GM12878 (cell line): Measurements from ENCODE around the gene MBD2. TPM values are rescaled to one million over a fixed set of nuclear protein-coding genes. Genes with fewer than 3 reads are reported as not detected.

Experiments
- ATAC-seq: fragments of 200-7000 bp; cut with Tn5 transposase; 3 replicates; pipeline ENCODE4 v1.9.1; 2020; ENCODE audit warnings: mild to moderate bottlenecking, moderate library complexity
- Bru-seq: library from RNA; stranded (reverse); fragments of 400-500 nt; gene quantifications from one replicate; lab custom pipeline; 2021; lab: Mats Ljungman, UMichigan
- BruChase-seq, 2 experiments: library from RNA; stranded (reverse); fragments of 400-500 nt; gene quantifications; one replicate each; lab custom pipeline; 2021; lab: Mats Ljungman, UMichigan
- BruUV-seq: library from RNA; stranded (reverse); fragments of 400-500 nt; replicated peaks from 2 replicates; lab custom pipeline; 2021; lab: Mats Ljungman, UMichigan
- CTCF ChIA-PET: fragments of 300-600 bp; sonication (Branson Sonifier 250); formaldehyde crosslinking; extraction: SDS; loops from one replicate; lab custom pipeline; 2021; ENCODE audit warnings: inconsistent platforms; lab: Yijun Ruan, JAX
- POLR2A ChIA-PET: fragments of 350-600 bp; formaldehyde crosslinking; extraction: SDS; loops from one replicate; lab custom pipeline; 2021; ENCODE audit warnings: inconsistent platforms; lab: Charles Lee
- RAD21 ChIA-PET: fragments of 300-600 bp; sonication (Branson Sonifier 250); formaldehyde crosslinking; loops from one replicate; lab custom pipeline; 2023; ENCODE audit warnings: antibody characterized with exemption; ENCODE audit not compliant: unreplicated experiment; lab: Charles Lee
- SMC1A ChIA-PET: fragments of 300-600 bp; sonication (Branson Sonifier 250); formaldehyde crosslinking; loops from one replicate; lab custom pipeline; 2023; ENCODE audit not compliant: unreplicated experiment, uncharacterized antibody; lab: Charles Lee
- DNase-seq: peaks from one replicate; pipeline ENCODE4 v3.0.0-alpha.2; 2011; ENCODE audit warnings: low read depth, low spot score
- FAIRE-seq: peaks from 3 replicates; lab custom pipeline; 2011; peaks lifted over from hg19 to GRCh38; lab: Jason Lieb, UNC
- H2AFZ ChIP-seq: 2 replicates; pipeline ENCODE4 v1.6.0; 2011; ENCODE audit warnings: low read depth, low read length, control low read depth; ENCODE audit not compliant: control insufficient read depth
- H3K27ac ChIP-seq: 2 replicates; pipeline ENCODE4 v1.5.1; 2011; ENCODE audit warnings: control low read depth; ENCODE audit not compliant: control insufficient read depth, insufficient read depth
- H3K27me3 ChIP-seq, 2 experiments: replicated peaks in 1 of 2; 2 replicates each; pipeline versions ENCODE4 v1.6.0 to v1.6.1; 2011; ENCODE audit warnings: low read length in 1 of 2; ENCODE audit not compliant: control insufficient read depth in 2 of 2, insufficient read depth in 2 of 2
- H3K36me3 ChIP-seq, 2 experiments: 2 replicates each; pipeline ENCODE4 v1.5.1; 2011; ENCODE audit warnings: low read length in 1 of 2; ENCODE audit not compliant: control insufficient read depth in 2 of 2, insufficient read depth in 2 of 2
- H3K4me1 ChIP-seq: 2 replicates; pipeline ENCODE4 v1.6.1; 2011; ENCODE audit warnings: mild to moderate bottlenecking, low read length, moderate library complexity, mixed read lengths; ENCODE audit not compliant: control insufficient read depth, insufficient read depth
- H3K4me2 ChIP-seq: 2 replicates; pipeline ENCODE4 v1.6.0; 2011; ENCODE audit warnings: control low read depth; ENCODE audit not compliant: control insufficient read depth, insufficient read depth
- H3K4me3 ChIP-seq: fragments of 200-600 bp; sonication (generic); 2 replicates; pipeline ENCODE4 v1.5.1; 2016
- H3K79me2 ChIP-seq: 2 replicates; pipeline ENCODE4 v1.6.0; 2011; ENCODE audit warnings: low read length; ENCODE audit not compliant: control insufficient read depth, insufficient read depth
- H3K9ac ChIP-seq: 2 replicates; pipeline ENCODE4 v1.8.0; 2011; ENCODE audit warnings: low read length, control low read depth, mixed read lengths; ENCODE audit not compliant: control insufficient read depth, insufficient read depth
- H3K9me3 ChIP-seq: replicated peaks from 3 replicates; pipeline ENCODE4 v1.5.1; 2011; ENCODE audit warnings: mild to moderate bottlenecking, low read length; ENCODE audit not compliant: control insufficient read depth, insufficient read depth
- H4K20me1 ChIP-seq: 2 replicates; pipeline ENCODE4 v1.6.0; 2011; ENCODE audit not compliant: control insufficient read depth, insufficient read depth
- CREB1 ChIP-seq: IDR thresholded peaks from 2 replicates; pipeline ENCODE4 v1.6.1; 2012; ENCODE audit warnings: low read depth, mild to moderate bottlenecking, inconsistent platforms
- GATAD2B ChIP-seq: fragments of 450-650 bp; conservative IDR thresholded peaks from 2 replicates; pipeline ENCODE4 v1.6.1; 2017; ENCODE audit warnings: low read depth, mild to moderate bottlenecking, moderate library complexity
- MEF2A ChIP-seq: IDR thresholded peaks from 2 replicates; pipeline ENCODE4 v1.6.1; 2011; ENCODE audit warnings: low read depth, mild to moderate bottlenecking, low read length, moderate library complexity; ENCODE audit not compliant: insufficient read depth
- WGBS: methylation state at CpG from one replicate; pipeline ENCODE4 v1.1.6; 2016; ENCODE audit warnings: low lambda C conversion rate; ENCODE audit not compliant: insufficient replicate concordance, insufficient coverage; ENCODE audit errors: missing lambda C conversion rate; 5-methylcytosine and 5-hydroxymethylcytosine counted together
- in situ Hi-C: fragments of 300-500 bp; cut with MboI; formaldehyde crosslinking; loops from 9 replicates; pipeline ENCODE4 v1.14.3; 2018; ENCODE audit warnings: mixed read lengths
- intact Hi-C: fragments of 100-400 bp; cut with micrococcal nuclease; formaldehyde crosslinking; loops from one replicate; pipeline ENCODE4 v1.14.2; 2022; ENCODE audit not compliant: unreplicated experiment
- long read RNA-seq, 2 experiments: library from polyadenylated mRNA; unstranded; transcript quantifications; one replicate each; pipeline ENCODE4 v2.0.0, GENCODE V29; 2019 to 2020
- polyA minus RNA-seq, 3 experiments: library from RNA; depleted of rRNA, polyadenylated mRNA; stranded (reverse); fragments of >200 nt; gene quantifications; 2 replicates each; pipeline ENCODE4 v1.2.3, GENCODE V29; 2011
- polyA plus RNA-seq, 11 experiments: library from polyadenylated mRNA; depleted of rRNA in 4 of 11; unstranded in 6 of 11; stranded (reverse) in 5 of 11; fragments of >200 nt; fragmentation: Nextera tagmentation in 4 of 11; fragmentation: Illumina TruSeq in 1 of 11; extraction: Ambion mirVana in 4 of 11; extraction: Trizol in 1 of 11; gene quantifications; 1 replicate in 1 of 11; 2 replicates in 10 of 11; pipeline versions ENCODE4 v1.2.1 to v1.2.3, GENCODE V29; 2011 to 2016; ENCODE audit warnings: inconsistent platforms in 2 of 11, missing spikeins in 2 of 11, low read depth in 1 of 11
- total RNA-seq, 4 experiments: library from RNA; depleted of rRNA in 3 of 4; stranded (reverse); fragments of >200 nt in 3 of 4; fragmentation: Illumina TruSeq in 1 of 4; extraction: Trizol in 1 of 4; gene quantifications; 2 replicates each; pipeline versions ENCODE4 v1.2.1 to v1.2.3, GENCODE V29; 2013 to 2021
- TF ChIP-seq, protein P1 (sequence below): fragments of 450-650 bp; IDR thresholded peaks from 2 replicates; pipeline ENCODE4 v1.6.1; 2016; ENCODE audit warnings: mild to moderate bottlenecking
- TF ChIP-seq, protein P2 (sequence below): fragments of 150-350 bp; IDR thresholded peaks from 2 replicates; pipeline ENCODE4 v1.6.1; 2014; ENCODE audit warnings: mild to moderate bottlenecking, low read depth, low read length
- TF ChIP-seq, protein P3 (sequence below), 3 experiments: IDR thresholded peaks in 2 of 3; conservative IDR thresholded peaks in 1 of 3; 2 replicates each; pipeline ENCODE4 v1.5.1; 2011; ENCODE audit warnings: low read depth in 3 of 3, low read length in 3 of 3, mild to moderate bottlenecking in 3 of 3, control low read depth in 2 of 3, moderate library complexity in 2 of 3, inconsistent platforms in 1 of 3, mixed read lengths in 1 of 3; ENCODE audit not compliant: control insufficient read depth in 2 of 3, insufficient read depth in 1 of 3; ENCODE audit errors: extremely low read depth in 1 of 3
- TF ChIP-seq, protein P4 (sequence below): fragments of 450-650 bp; IDR thresholded peaks from 2 replicates; pipeline ENCODE4 v1.6.1; 2017; ENCODE audit warnings: low read depth, mild to moderate bottlenecking, moderate library complexity

The MBD2 gene, protein sequence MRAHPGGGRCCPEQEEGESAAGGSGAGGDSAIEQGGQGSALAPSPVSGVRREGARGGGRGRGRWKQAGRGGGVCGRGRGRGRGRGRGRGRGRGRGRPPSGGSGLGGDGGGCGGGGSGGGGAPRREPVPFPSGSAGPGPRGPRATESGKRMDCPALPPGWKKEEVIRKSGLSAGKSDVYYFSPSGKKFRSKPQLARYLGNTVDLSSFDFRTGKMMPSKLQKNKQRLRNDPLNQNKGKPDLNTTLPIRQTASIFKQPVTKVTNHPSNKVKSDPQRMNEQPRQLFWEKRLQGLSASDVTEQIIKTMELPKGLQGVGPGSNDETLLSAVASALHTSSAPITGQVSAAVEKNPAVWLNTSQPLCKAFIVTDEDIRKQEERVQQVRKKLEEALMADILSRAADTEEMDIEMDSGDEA
- 77.2 and 78.5 TPM in 2 replicates for total RNA-seq (2013; cell fraction: nucleolus; rRNA removed)
- total RNA-seq (2014; rRNA removed) (57.0 and 61.0 TPM in 2 replicates), total RNA-seq (2014; rRNA removed; fragmentation: Illumina TruSeq; extraction: Trizol) (63.4 and 65.2 TPM in 2 replicates), total RNA-seq (2021) (170 and 190 TPM in 2 replicates), polyA plus RNA-seq (2011; rRNA removed) (276 and 424 TPM in 2 replicates), polyA plus RNA-seq (2014; fragmentation: Illumina TruSeq; extraction: Trizol) (86.0 and 97.2 TPM in 2 replicates), polyA plus RNA-seq (2014; fragmentation: Nextera tagmentation; extraction: Ambion mirVana) (10 to 100 TPM; 27.0 to 53.5 TPM), polyA plus RNA-seq (2014; rRNA removed) (58.9 and 59.4 TPM in 2 replicates), polyA plus RNA-seq (2016; fragmentation: Nextera tagmentation; extraction: Ambion mirVana) (10 to 100 TPM; 24.1 to 31.3 TPM), polyA minus RNA-seq (2011; rRNA and poly(A)+ RNA removed) (81.7 and 105 TPM in 2 replicates), Bru-seq, nascent RNA (percentile 94 among the genes with signal in this experiment), BruChase-seq, experiment 1, labeled RNA remaining after a 6-hour chase (percentile 92 among the genes with signal in this experiment), BruChase-seq, experiment 2, labeled RNA remaining after a 2-hour chase (percentile 90 among the genes with signal in this experiment)
- polyA plus RNA-seq (2011; ENCODE audit: low read depth), result 30.4 TPM
- 52.8 and 62.4 TPM in 2 replicates for polyA plus RNA-seq (2011; cell fraction: cytosol; rRNA removed)
- 77.7 and 86.1 TPM in 2 replicates for polyA plus RNA-seq (2011; cell fraction: nucleus; rRNA removed)
- polyA plus RNA-seq (2012), result 60.1 and 91.8 TPM in 2 replicates
- polyA minus RNA-seq (2011; cell fraction: cytosol; rRNA and poly(A)+ RNA removed), result 102 and 156 TPM in 2 replicates
- polyA minus RNA-seq (2011; cell fraction: nucleus; rRNA and poly(A)+ RNA removed), result 30.2 and 54.2 TPM in 2 replicates
- long read RNA-seq, experiment 1, full-length matches to known transcripts, result 3 of 14 reads
- long read RNA-seq, experiment 1, partial matches to known transcripts, result 1 of 14 reads
- long read RNA-seq, experiment 1, other reads (novel, unspliced or antisense), result 10 of 14 reads
- long read RNA-seq, experiment 2, full-length matches to known transcripts, result 15 of 75 reads
- long read RNA-seq, experiment 2, partial matches to known transcripts, result 25 of 75 reads
- long read RNA-seq, experiment 2, other reads (novel, unspliced or antisense), result 35 of 75 reads

DNA sequence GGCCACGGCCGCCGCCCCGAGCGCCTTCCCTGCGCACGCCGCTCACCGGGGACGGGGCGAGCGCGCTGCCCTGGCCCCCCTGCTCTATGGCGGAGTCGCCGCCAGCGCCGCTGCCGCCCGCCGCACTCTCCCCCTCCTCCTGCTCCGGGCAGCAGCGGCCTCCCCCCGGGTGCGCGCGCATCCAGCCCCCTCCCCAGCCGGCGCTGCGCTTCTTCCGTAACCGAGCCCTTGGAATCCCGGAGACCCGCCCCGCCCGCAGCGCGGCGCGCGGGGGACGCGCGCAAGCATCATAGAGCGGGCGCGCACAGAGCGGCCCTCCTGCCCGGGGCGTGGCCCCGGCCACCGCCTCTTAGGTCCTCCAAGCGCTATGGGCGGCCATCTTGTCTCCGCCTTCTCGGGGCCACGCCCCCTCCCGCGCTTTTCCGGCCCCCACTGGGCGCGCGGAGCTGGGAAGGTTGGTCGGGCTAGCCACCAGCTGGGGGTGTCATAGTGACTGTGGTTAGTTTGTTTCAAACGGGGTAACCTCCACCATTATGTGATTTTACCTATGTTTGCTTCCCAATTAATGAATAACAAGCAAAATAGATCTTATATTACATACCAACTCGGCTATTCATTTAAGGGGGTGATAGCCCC lies at the start of gene MBD2:
MBD2 (minus strand) TSS at position 291 of the 636 bp plus-strand sequence; CDS start at position 181, 110 bp downstream.
- peak; percentile 76 for DNase-seq
- H3K4me2 ChIP-seq, result peak within 1 kb of the TSS; percentile 81
- ChIA-PET SMC1A (interaction anchor here (0.6 to 13.3 kb wide), 14 partner anchors 12 to 1100 kb away, joined by 3 to 219 read pairs (median 4); partner anchors contain the start of gene POLI), POLR2A (interaction anchor here (0.8 to 1.2 kb wide), 3 partner anchors 14 to 46 kb away, joined by 4 read pairs; no protein-coding TSS in a partner anchor), RAD21 (interaction anchor here (0.7 to 1.8 kb wide), 16 partner anchors 8 to 167 kb away, joined by 3 to 39 read pairs (median 4); partner anchors contain the start of genes C18orf54, POLI and STARD6), CTCF (interaction anchor here (0.6 to 4.4 kb wide), 15 partner anchors 13 to 133 kb away, joined by 3 to 50 read pairs (median 4); partner anchors contain the start of genes C18orf54, POLI and STARD6)
- no TSS peak for BruUV-seq
- intact Hi-C loops (loop anchor here (1.0 to 10.0 kb wide), 4 partner anchors 40 to 1090 kb away; partner anchors contain the start of genes C18orf54 and STARD6), in situ Hi-C loops (loop anchor here (5.0 to 10.0 kb wide), 2 partner anchors 38 to 130 kb away; partner anchors contain the start of genes C18orf54 and STARD6)
- peak within 1 kb of the TSS; percentile 88 for H3K27ac ChIP-seq
- H3K36me3 ChIP-seq, result no peaks in the 10 kb centered on the region
- peak; percentile 85 for FAIRE-seq
- H3K4me1 ChIP-seq, result no peaks in the 10 kb centered on the region
- peak within 1 kb of the TSS; percentile 65 for H3K9ac ChIP-seq
- H3K27me3 ChIP-seq, result no peaks in the 10 kb centered on the region
- peak within 1 kb of the TSS; percentile 77 for H3K4me3 ChIP-seq
- under 1% methylated on average over 39 of the region's 66 CpGs for WGBS
- peak within 1 kb of the TSS; percentile 85 for H2AFZ ChIP-seq
- H4K20me1 ChIP-seq, result no peaks in the 10 kb centered on the region
- no peaks in the 10 kb centered on the region for H3K9me3 ChIP-seq
- H3K79me2 ChIP-seq, result peaks cover 50% of the 10 kb centered on the region
- ATAC-seq, result peak; percentile 84
- TF ChIP-seq GATAD2B, result peak; percentile 82; the same call in 1 of the 2 replicates
- TF ChIP-seq, protein P1, sequence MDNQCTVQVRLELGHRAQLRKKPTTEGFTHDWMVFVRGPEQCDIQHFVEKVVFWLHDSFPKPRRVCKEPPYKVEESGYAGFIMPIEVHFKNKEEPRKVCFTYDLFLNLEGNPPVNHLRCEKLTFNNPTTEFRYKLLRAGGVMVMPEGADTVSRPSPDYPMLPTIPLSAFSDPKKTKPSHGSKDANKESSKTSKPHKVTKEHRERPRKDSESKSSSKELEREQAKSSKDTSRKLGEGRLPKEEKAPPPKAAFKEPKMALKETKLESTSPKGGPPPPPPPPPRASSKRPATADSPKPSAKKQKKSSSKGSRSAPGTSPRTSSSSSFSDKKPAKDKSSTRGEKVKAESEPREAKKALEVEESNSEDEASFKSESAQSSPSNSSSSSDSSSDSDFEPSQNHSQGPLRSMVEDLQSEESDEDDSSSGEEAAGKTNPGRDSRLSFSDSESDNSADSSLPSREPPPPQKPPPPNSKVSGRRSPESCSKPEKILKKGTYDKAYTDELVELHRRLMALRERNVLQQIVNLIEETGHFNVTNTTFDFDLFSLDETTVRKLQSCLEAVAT, result 0 out of 2 replicates have a peak, but pooled peaks have one; percentile 46
- TF ChIP-seq, protein P2, sequence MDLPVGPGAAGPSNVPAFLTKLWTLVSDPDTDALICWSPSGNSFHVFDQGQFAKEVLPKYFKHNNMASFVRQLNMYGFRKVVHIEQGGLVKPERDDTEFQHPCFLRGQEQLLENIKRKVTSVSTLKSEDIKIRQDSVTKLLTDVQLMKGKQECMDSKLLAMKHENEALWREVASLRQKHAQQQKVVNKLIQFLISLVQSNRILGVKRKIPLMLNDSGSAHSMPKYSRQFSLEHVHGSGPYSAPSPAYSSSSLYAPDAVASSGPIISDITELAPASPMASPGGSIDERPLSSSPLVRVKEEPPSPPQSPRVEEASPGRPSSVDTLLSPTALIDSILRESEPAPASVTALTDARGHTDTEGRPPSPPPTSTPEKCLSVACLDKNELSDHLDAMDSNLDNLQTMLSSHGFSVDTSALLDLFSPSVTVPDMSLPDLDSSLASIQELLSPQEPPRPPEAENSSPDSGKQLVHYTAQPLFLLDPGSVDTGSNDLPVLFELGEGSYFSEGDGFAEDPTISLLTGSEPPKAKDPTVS, result 0 out of 2 replicates have a peak, but pooled peaks have one; percentile 36
- TF ChIP-seq, protein P3, sequence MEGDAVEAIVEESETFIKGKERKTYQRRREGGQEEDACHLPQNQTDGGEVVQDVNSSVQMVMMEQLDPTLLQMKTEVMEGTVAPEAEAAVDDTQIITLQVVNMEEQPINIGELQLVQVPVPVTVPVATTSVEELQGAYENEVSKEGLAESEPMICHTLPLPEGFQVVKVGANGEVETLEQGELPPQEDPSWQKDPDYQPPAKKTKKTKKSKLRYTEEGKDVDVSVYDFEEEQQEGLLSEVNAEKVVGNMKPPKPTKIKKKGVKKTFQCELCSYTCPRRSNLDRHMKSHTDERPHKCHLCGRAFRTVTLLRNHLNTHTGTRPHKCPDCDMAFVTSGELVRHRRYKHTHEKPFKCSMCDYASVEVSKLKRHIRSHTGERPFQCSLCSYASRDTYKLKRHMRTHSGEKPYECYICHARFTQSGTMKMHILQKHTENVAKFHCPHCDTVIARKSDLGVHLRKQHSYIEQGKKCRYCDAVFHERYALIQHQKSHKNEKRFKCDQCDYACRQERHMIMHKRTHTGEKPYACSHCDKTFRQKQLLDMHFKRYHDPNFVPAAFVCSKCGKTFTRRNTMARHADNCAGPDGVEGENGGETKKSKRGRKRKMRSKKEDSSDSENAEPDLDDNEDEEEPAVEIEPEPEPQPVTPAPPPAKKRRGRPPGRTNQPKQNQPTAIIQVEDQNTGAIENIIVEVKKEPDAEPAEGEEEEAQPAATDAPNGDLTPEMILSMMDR (IDR thresholded peaks at IDR 0.05 in 2 of 3, conservative IDR thresholded peaks at IDR 0.05 in 1 of 3; ENCODE audit: control insufficient read depth in 2 of 3, extremely low read depth in 1 of 3, insufficient read depth in 1 of 3, low read depth in 3 of 3, low read length in 3 of 3), result peak; percentile 10 to 39 (median 23); a peak in 1 of 6 replicates
- TF ChIP-seq CREB1, result peak; percentile 68
- 0 out of 2 replicates have a peak, but pooled peaks have one; percentile 47 for TF ChIP-seq MEF2A
- TF ChIP-seq, protein P4, sequence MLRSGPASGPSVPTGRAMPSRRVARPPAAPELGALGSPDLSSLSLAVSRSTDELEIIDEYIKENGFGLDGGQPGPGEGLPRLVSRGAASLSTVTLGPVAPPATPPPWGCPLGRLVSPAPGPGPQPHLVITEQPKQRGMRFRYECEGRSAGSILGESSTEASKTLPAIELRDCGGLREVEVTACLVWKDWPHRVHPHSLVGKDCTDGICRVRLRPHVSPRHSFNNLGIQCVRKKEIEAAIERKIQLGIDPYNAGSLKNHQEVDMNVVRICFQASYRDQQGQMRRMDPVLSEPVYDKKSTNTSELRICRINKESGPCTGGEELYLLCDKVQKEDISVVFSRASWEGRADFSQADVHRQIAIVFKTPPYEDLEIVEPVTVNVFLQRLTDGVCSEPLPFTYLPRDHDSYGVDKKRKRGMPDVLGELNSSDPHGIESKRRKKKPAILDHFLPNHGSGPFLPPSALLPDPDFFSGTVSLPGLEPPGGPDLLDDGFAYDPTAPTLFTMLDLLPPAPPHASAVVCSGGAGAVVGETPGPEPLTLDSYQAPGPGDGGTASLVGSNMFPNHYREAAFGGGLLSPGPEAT, result peak; percentile 64; the same call in 1 of the 2 replicates
